GM08714 (cell line): ENCODE data around the gene EXOC4.

Source experiments
- H3K4me3 ChIP-seq: fragments of 200-500 bp; sonication (Bioruptor generic); 2 replicates; pipeline ENCODE4 v1.5.1; 2014; ENCODE audit warnings: mild to moderate bottlenecking, low read length, inconsistent platforms
- ZNF274 ChIP-seq: IDR thresholded peaks from 2 replicates; pipeline ENCODE4 v1.6.1; 2012; ENCODE audit warnings: mild to moderate bottlenecking, low read depth, low read length

Gene EXOC4

GRCh38 chr7:133709036-133709880 lies 456.4 kb downstream of the EXOC4 start:
- TF ChIP-seq ZNF274 = no peak

GRCh38 chr7:133712544-133712943 lies 459.7 kb downstream of the EXOC4 start:
- H3K4me3 ChIP-seq = no peak overlapping the region
- TF ChIP-seq ZNF274 = no peak

More at GRCh38 chr7:133709036-133709880, 456.4 kb downstream of the EXOC4 start:
- no peak overlapping the region for H3K4me3 ChIP-seq

GRCh38 chr7:133714654-133715053 lies 461.8 kb downstream of the EXOC4 start:
- no peak overlapping the region for H3K4me3 ChIP-seq
- TF ChIP-seq ZNF274 = no peak

- no peak overlapping the region for H3K4me3 ChIP-seq
- no peak for TF ChIP-seq ZNF274
Measured at GRCh38 chr7:133718131-133718530, 465.3 kb downstream of the EXOC4 start.

GRCh38 chr7:133723044-133723443 lies 470.2 kb downstream of the EXOC4 start:
- no peak overlapping the region for H3K4me3 ChIP-seq
- TF ChIP-seq ZNF274 = no peak

- TF ChIP-seq ZNF274 = no peak
- no peak overlapping the region for H3K4me3 ChIP-seq
Measured at GRCh38 chr7:133724148-133724547, 471.3 kb downstream of the EXOC4 start.

GRCh38 chr7:133724694-133725093 lies 471.8 kb downstream of the EXOC4 start:
- no peak overlapping the region for H3K4me3 ChIP-seq
- TF ChIP-seq ZNF274 = no peak

- TF ChIP-seq ZNF274 = no peak
Measured at GRCh38 chr7:133727476-133728214, 474.8 kb downstream of the EXOC4 start.

GRCh38 chr7:133730360-133730759 lies 477.5 kb downstream of the EXOC4 start:
- TF ChIP-seq ZNF274 = no peak
- no peak overlapping the region for H3K4me3 ChIP-seq

More at GRCh38 chr7:133727476-133728214, 474.8 kb downstream of the EXOC4 start:
- no peak overlapping the region for H3K4me3 ChIP-seq

GRCh38 chr7:133733401-133733800 lies 480.5 kb downstream of the EXOC4 start:
- TF ChIP-seq ZNF274 = no peak

GRCh38 chr7:133735222-133735621 lies 482.3 kb downstream of the EXOC4 start:
- TF ChIP-seq ZNF274 = no peak
- H3K4me3 ChIP-seq = no peak overlapping the region

More at GRCh38 chr7:133733401-133733800, 480.5 kb downstream of the EXOC4 start:
- H3K4me3 ChIP-seq = no peak overlapping the region

GRCh38 chr7:133739817-133740216 lies 486.9 kb downstream of the EXOC4 start:
- no peak for TF ChIP-seq ZNF274
- no peak overlapping the region for H3K4me3 ChIP-seq

GRCh38 chr7:133741078-133741477 lies 488.2 kb downstream of the EXOC4 start:
- no peak for TF ChIP-seq ZNF274

GRCh38 chr7:133741703-133742102 lies 488.8 kb downstream of the EXOC4 start:
- H3K4me3 ChIP-seq = no peak overlapping the region
- TF ChIP-seq ZNF274 = no peak

More at GRCh38 chr7:133741078-133741477, 488.2 kb downstream of the EXOC4 start:
- no peak overlapping the region for H3K4me3 ChIP-seq

GRCh38 chr7:133742709-133743538 lies 490.0 kb downstream of the EXOC4 start:
- no peak overlapping the region for H3K4me3 ChIP-seq
- TF ChIP-seq ZNF274 = no peak
